ENCODE measurements around the gene ODAD2.

GRCh38 chr10:27815261-27815660 lies 183.6 kb downstream of the ODAD2 start:
- TF ChIP-seq, protein P1, sequence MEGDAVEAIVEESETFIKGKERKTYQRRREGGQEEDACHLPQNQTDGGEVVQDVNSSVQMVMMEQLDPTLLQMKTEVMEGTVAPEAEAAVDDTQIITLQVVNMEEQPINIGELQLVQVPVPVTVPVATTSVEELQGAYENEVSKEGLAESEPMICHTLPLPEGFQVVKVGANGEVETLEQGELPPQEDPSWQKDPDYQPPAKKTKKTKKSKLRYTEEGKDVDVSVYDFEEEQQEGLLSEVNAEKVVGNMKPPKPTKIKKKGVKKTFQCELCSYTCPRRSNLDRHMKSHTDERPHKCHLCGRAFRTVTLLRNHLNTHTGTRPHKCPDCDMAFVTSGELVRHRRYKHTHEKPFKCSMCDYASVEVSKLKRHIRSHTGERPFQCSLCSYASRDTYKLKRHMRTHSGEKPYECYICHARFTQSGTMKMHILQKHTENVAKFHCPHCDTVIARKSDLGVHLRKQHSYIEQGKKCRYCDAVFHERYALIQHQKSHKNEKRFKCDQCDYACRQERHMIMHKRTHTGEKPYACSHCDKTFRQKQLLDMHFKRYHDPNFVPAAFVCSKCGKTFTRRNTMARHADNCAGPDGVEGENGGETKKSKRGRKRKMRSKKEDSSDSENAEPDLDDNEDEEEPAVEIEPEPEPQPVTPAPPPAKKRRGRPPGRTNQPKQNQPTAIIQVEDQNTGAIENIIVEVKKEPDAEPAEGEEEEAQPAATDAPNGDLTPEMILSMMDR (IDR thresholded peaks at IDR 0.05) = no peak
- no peak for TF ChIP-seq POLR2A (IDR thresholded peaks at IDR 0.05)
